AG09319 (cell line): ENCODE data around the gene LAS1L.
"Not testable (repeated sequence)": the region's sequence is repeated elsewhere in the genome, so short reads cannot be mapped to it uniquely, and the experiment has no call there.

ENCODE experiments used
- DNase-seq: peaks from one replicate; pipeline ENCODE4 v3.0.0-alpha.2; 2010; ENCODE audit warnings: low read depth; ENCODE audit errors: extremely low read depth
- CTCF ChIP-seq: IDR thresholded peaks from 2 replicates; pipeline ENCODE4 v1.5.1; 2011; ENCODE audit warnings: low read depth, mild to moderate bottlenecking, inconsistent platforms, low read length, moderate library complexity

LAS1L gene

GRCh38 chrX:65532016-65532415 lies 2.6 kb downstream of the LAS1L start:
- DNase-seq: no peak
- TF ChIP-seq CTCF: no peak

- TF ChIP-seq CTCF: peak; percentile 100
- no peak for DNase-seq
These were observed 5.8 kb downstream of the LAS1L start for GRCh38 chrX:65528705-65529340.

GRCh38 chrX:65528293-65528692 lies 6.3 kb downstream of the LAS1L start:
- DNase-seq: no peak
- TF ChIP-seq CTCF: no peak

- TF ChIP-seq CTCF: no peak
- DNase-seq: no peak
These were observed 10.4 kb downstream of the LAS1L start for GRCh38 chrX:65524139-65524538.

- no peak for DNase-seq
- no peak for TF ChIP-seq CTCF
These were observed 11.7 kb downstream of the LAS1L start for GRCh38 chrX:65522739-65523372.

GRCh38 chrX:65519530-65519929 lies 15.1 kb downstream of the LAS1L start:
- not testable (repeated sequence) for DNase-seq

- not testable (repeated sequence) for DNase-seq
These were observed 15.6 kb downstream of the LAS1L start for GRCh38 chrX:65518980-65519379.

- DNase-seq: no peak
These were observed 16.7 kb downstream of the LAS1L start for GRCh38 chrX:65517923-65518322.

More at GRCh38 chrX:65517923-65518322, 16.7 kb downstream of the LAS1L start:
- TF ChIP-seq CTCF: no peak
